ENCODE results near the gene HMG20A. TPM values are rescaled to one million over a fixed set of nuclear protein-coding genes. Genes with fewer than 3 reads are reported as not detected.

HMG20A gene
- total RNA-seq, 2 donors from 2014 or later: 43.1 to 44.6 TPM

GRCh38 chr15:77457191-77457904 lies 36.7 kb downstream of the HMG20A start:
- Mint-ChIP-seq H3K36me3 (ENCODE audit: insufficient read depth in 2 of 2) (peaks cover 0 to 11% of the 10 kb centered on the region in 2 donors), H3K9me3 (no peaks in the 10 kb centered on the region), H3K4me3 (no peak overlapping the region), H3K27me3 (ENCODE audit: low read depth) (no peaks in the 10 kb centered on the region), H3K27ac (peak overlapping the region; percentile 2), H3K4me1 (ENCODE audit: low read depth) (peaks cover 23% of the 10 kb centered on the region)
- DNase-seq (no peak), ATAC-seq (replicated peaks in 1 of 2) (no peak)

DNA sequence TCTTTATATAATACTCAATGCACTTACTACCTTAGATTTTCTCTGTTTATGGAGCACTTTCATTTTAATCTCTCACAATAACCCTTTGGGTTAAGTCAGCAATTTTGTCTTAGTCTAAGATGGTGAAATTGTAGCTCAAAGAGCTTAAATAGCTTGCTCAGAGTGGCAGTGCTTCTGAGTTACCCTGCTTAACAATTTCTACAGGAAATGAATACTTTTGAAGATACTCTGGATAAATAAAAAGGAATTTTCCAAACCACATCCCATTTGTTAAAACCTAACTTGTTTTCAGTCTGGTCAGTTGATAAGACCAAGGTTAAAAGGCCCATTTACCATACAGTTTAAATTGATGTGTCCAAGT lies 37.2 kb downstream of the HMG20A start:
- Mint-ChIP-seq H3K36me3 (ENCODE audit: insufficient read depth in 2 of 2) (peaks cover 0 to 11% of the 10 kb centered on the region in 2 donors), H3K9me3 (no peaks in the 10 kb centered on the region), H3K4me3 (no peak overlapping the region), H3K4me1 (ENCODE audit: low read depth) (peaks cover 23% of the 10 kb centered on the region), H3K27me3 (ENCODE audit: low read depth) (no peaks in the 10 kb centered on the region), H3K27ac (peak overlapping the region; percentile 2)
- ATAC-seq (replicated peaks in 1 of 2): no peak
- no peak for DNase-seq

- Mint-ChIP-seq H3K4me1 (ENCODE audit: low read depth) (peaks cover 23% of the 10 kb centered on the region), H3K27ac (peak overlapping the region; percentile 17), H3K27me3 (ENCODE audit: low read depth) (no peaks in the 10 kb centered on the region), H3K36me3 (ENCODE audit: insufficient read depth in 2 of 2) (peaks cover 0 to 11% of the 10 kb centered on the region in 2 donors), H3K9me3 (no peaks in the 10 kb centered on the region), H3K4me3 (no peak overlapping the region)
- ATAC-seq (replicated peaks in 1 of 2) (no peak), DNase-seq (no peak)
Measured at GRCh38 chr15:77459031-77459430, 38.3 kb downstream of the HMG20A start.

- ATAC-seq (replicated peaks in 1 of 2): no peak
- H3K27ac Mint-ChIP-seq: no peak overlapping the region
- no peaks in the 10 kb centered on the region for H3K27me3 Mint-ChIP-seq (ENCODE audit: low read depth)
- peaks cover 13% of the 10 kb centered on the region for H3K4me1 Mint-ChIP-seq (ENCODE audit: low read depth)
- no peaks in the 10 kb centered on the region for H3K9me3 Mint-ChIP-seq
- no peak overlapping the region for H3K4me3 Mint-ChIP-seq
- H3K36me3 Mint-ChIP-seq (ENCODE audit: insufficient read depth in 2 of 2): peaks cover 0 to 12% of the 10 kb centered on the region in 2 donors
- no peak for DNase-seq
Measured at GRCh38 chr15:77461486-77461885, 40.8 kb downstream of the HMG20A start.

- H3K36me3 Mint-ChIP-seq (ENCODE audit: insufficient read depth in 2 of 2): peaks cover 0 to 16% of the 10 kb centered on the region in 2 donors
- no peaks in the 10 kb centered on the region for H3K4me1 Mint-ChIP-seq (ENCODE audit: low read depth)
- ATAC-seq (replicated peaks in 1 of 2): no peak
- DNase-seq: no peak
- no peak overlapping the region for H3K27ac Mint-ChIP-seq
- no peaks in the 10 kb centered on the region for H3K9me3 Mint-ChIP-seq
- no peaks in the 10 kb centered on the region for H3K27me3 Mint-ChIP-seq (ENCODE audit: low read depth)
- no peak overlapping the region for H3K4me3 Mint-ChIP-seq
Measured at GRCh38 chr15:77464129-77464865, 43.6 kb downstream of the HMG20A start.

DNA sequence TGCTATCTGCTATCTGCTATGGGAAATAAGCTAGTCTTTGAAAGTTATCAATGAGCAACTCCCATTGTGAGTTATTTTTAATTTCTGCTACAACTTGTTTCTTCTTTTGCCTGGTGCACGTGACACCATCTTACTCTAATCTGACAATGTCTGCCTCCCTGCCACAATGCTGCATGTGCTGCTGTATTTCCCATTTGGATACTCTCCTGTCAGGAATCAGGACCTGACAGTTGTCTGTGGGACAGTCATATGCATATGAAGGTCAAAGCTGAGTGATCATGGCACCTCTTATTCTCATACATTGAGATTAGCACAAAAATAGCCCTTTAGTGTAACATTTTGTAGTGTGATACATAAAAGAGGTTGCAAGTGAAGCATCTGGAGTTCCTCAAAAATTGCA lies 45.8 kb downstream of the HMG20A start:
- no peak for DNase-seq
- Mint-ChIP-seq H3K4me1 (ENCODE audit: low read depth) (no peaks in the 10 kb centered on the region), H3K27ac (no peak overlapping the region), H3K36me3 (ENCODE audit: insufficient read depth in 2 of 2) (peaks cover 2 to 15% of the 10 kb centered on the region in 2 donors), H3K27me3 (ENCODE audit: low read depth) (no peaks in the 10 kb centered on the region), H3K4me3 (no peak overlapping the region), H3K9me3 (no peaks in the 10 kb centered on the region)
- no peak for ATAC-seq (replicated peaks in 1 of 2)

- peaks cover 2 to 25% of the 10 kb centered on the region in 2 donors for H3K36me3 Mint-ChIP-seq (ENCODE audit: insufficient read depth in 2 of 2)
- DNase-seq (no peak), ATAC-seq (replicated peaks in 1 of 2) (no peak)
- no peaks in the 10 kb centered on the region for H3K27me3 Mint-ChIP-seq (ENCODE audit: low read depth)
- H3K4me3 Mint-ChIP-seq: no peak overlapping the region
- H3K4me1 Mint-ChIP-seq (ENCODE audit: low read depth): no peaks in the 10 kb centered on the region
- H3K27ac Mint-ChIP-seq: no peak overlapping the region
- H3K9me3 Mint-ChIP-seq: no peaks in the 10 kb centered on the region
Measured at GRCh38 chr15:77468896-77469295, 48.2 kb downstream of the HMG20A start.

DNA sequence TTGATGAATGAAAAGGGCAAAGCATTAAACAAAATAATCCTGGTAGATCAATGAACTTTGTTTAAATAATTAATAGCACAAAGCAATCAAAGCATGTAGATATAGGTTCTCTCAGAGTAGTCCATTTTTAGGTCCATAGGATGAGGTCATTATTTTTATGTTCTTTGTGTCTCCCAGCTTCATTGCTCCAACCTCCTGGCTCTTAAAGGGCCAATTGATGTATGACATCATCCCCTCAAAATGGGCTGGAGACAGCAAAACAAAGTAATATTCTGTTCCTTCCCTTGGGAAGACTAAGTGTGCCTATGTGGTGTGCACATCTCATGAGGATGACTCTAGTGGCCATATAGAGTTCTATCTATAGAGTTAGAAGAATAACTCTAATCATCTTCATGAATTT lies 49.5 kb downstream of the HMG20A start:
- ATAC-seq (replicated peaks in 1 of 2): no peak
- Mint-ChIP-seq H3K4me3 (no peak overlapping the region), H3K4me1 (ENCODE audit: low read depth) (no peaks in the 10 kb centered on the region), H3K27ac (no peak overlapping the region), H3K27me3 (ENCODE audit: low read depth) (no peaks in the 10 kb centered on the region), H3K9me3 (no peaks in the 10 kb centered on the region), H3K36me3 (ENCODE audit: insufficient read depth in 2 of 2) (peaks cover 2 to 25% of the 10 kb centered on the region in 2 donors)
- DNase-seq: no peak

- Mint-ChIP-seq H3K27ac (no peak overlapping the region), H3K4me1 (ENCODE audit: low read depth) (peaks cover 3% of the 10 kb centered on the region), H3K9me3 (no peaks in the 10 kb centered on the region), H3K27me3 (ENCODE audit: low read depth) (no peaks in the 10 kb centered on the region), H3K4me3 (no peak overlapping the region), H3K36me3 (ENCODE audit: insufficient read depth in 2 of 2) (peaks cover 3 to 17% of the 10 kb centered on the region in 2 donors)
- ATAC-seq (replicated peaks in 1 of 2): no peak
- DNase-seq: no peak
Measured at GRCh38 chr15:77473328-77473727, 52.6 kb downstream of the HMG20A start.

DNA sequence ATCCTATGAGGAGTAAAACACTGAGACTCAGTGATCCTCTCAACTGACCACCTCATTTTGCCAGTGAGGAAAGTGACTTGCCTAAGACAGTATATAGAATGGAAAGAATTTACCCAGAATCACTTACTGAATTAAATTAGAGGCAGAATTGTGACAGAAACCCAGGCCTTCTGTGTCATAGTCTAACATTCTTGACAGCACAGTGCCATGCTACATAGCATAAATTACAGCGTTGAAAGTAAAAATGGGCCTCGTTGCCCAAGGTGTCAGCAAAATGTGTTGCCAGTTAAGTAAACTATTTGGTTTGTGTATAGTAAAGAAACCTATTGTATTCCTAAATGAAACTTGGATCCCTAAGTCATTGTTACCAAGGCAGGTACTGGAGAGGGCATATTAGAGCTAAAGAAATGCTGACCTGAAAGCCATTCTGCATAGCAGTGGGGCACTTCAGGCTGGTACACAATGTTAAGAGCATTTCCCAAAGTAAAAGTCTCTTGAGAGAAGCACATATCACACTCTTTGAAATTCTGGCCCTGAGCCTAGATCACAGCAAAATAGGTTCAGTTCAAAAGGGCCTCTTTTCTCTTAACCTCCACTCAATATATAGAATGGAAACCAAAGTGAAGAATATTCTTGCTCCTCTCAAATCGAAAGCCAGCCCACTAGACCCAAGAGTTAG lies 53.8 kb downstream of the HMG20A start:
- ATAC-seq (replicated peaks in 1 of 2) (no peak), DNase-seq (no peak)
- Mint-ChIP-seq H3K9me3 (no peaks in the 10 kb centered on the region), H3K27me3 (ENCODE audit: low read depth) (no peaks in the 10 kb centered on the region), H3K27ac (no peak overlapping the region), H3K36me3 (ENCODE audit: insufficient read depth in 2 of 2) (peaks cover 3 to 21% of the 10 kb centered on the region in 2 donors), H3K4me3 (no peak overlapping the region), H3K4me1 (ENCODE audit: low read depth) (peaks cover 11% of the 10 kb centered on the region)

DNA sequence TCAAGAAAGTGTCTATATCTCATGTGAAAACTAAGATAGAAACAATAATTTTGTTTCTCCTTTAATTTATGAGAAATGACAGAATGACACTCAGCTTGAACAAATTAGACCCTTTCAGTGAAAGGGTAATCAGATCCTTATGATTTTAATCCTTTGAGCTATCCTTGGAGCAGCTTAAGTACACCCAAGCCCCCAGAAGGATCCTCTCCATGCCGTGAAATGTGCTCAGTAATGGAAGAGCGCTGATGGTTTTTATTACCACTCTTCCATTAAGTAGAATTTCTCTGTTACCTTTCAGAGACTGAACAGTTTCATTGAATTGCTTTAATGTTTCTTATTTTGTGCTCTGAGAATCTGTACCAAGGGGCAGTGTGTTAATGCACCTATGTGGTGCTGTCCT lies 54.3 kb downstream of the HMG20A start:
- H3K4me1 Mint-ChIP-seq (ENCODE audit: low read depth): peaks cover 11% of the 10 kb centered on the region
- no peak for ATAC-seq (replicated peaks in 1 of 2)
- no peak overlapping the region for H3K27ac Mint-ChIP-seq

GRCh38 chr15:77475898-77476297 lies 55.2 kb downstream of the HMG20A start:
- DNase-seq: no peak
- no peaks in the 10 kb centered on the region for H3K9me3 Mint-ChIP-seq
- no peak overlapping the region for H3K4me3 Mint-ChIP-seq
- ATAC-seq (replicated peaks in 1 of 2): no peak
- H3K27ac Mint-ChIP-seq: no peak overlapping the region
- peaks cover 2 to 19% of the 10 kb centered on the region in 2 donors for H3K36me3 Mint-ChIP-seq (ENCODE audit: insufficient read depth in 2 of 2)
- H3K4me1 Mint-ChIP-seq (ENCODE audit: low read depth): peaks cover 11% of the 10 kb centered on the region
- H3K27me3 Mint-ChIP-seq (ENCODE audit: low read depth): no peaks in the 10 kb centered on the region

More for the DNA sequence above, 54.3 kb downstream of the HMG20A start:
- no peak for DNase-seq
- Mint-ChIP-seq H3K27me3 (ENCODE audit: low read depth) (no peaks in the 10 kb centered on the region), H3K36me3 (ENCODE audit: insufficient read depth in 2 of 2) (peaks cover 3 to 19% of the 10 kb centered on the region in 2 donors), H3K4me3 (no peak overlapping the region), H3K9me3 (no peaks in the 10 kb centered on the region)

GRCh38 chr15:77476995-77477394 lies 56.3 kb downstream of the HMG20A start:
- DNase-seq (no peak), ATAC-seq (replicated peaks in 1 of 2) (no peak)
- H3K4me3 Mint-ChIP-seq: no peak overlapping the region
- H3K9me3 Mint-ChIP-seq: no peaks in the 10 kb centered on the region
- H3K27ac Mint-ChIP-seq: no peak overlapping the region
- H3K4me1 Mint-ChIP-seq (ENCODE audit: low read depth): peaks cover 11% of the 10 kb centered on the region
- H3K36me3 Mint-ChIP-seq (ENCODE audit: insufficient read depth in 2 of 2): peaks cover 2 to 14% of the 10 kb centered on the region in 2 donors
- H3K27me3 Mint-ChIP-seq (ENCODE audit: low read depth): no peaks in the 10 kb centered on the region
